OCI-LY1 (cell line): ENCODE results near the gene NOD2.

ENCODE experiments used
- CTCF ChIP-seq: fragments of 200-600 bp; sonication (generic), shearing (Covaris generic); IDR thresholded peaks from 2 replicates; pipeline ENCODE4 v1.5.1; 2017; ENCODE audit warnings: mild to moderate bottlenecking, antibody characterized with exemption, low read length, moderate library complexity, mixed read lengths
- EZH2 ChIP-seq: fragments of 200-600 bp; sonication (generic), shearing (Covaris generic); IDR thresholded peaks from 2 replicates; pipeline ENCODE4 v1.8.0; 2017; ENCODE audit warnings: borderline replicate concordance, mixed run types, mild to moderate bottlenecking, antibody characterized with exemption, low read length, moderate library complexity, mixed read lengths

DNA sequence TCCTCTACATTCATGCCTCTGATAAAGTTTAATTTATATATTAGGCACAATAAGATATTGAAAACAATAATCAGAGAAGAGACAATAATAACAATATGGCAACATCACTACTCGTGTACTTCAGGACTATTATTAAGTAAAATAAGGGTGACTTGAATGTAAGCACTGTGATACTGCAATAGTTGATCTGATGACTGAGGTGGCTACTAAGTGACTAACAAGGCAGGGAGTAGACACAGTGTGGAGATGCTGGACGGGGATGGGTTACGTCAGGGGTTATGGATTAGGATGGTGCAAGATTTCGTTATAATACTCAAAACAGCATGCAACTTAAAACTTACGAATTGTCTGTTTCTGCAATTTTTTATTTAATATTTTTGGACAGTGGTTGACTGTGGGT is 81.0 kb downstream of the NOD2 start:
- no peak for TF ChIP-seq CTCF
- TF ChIP-seq EZH2 = no peak
